Measurements from ENCODE around the gene FLNB. TPM values are rescaled to one million over a fixed set of nuclear protein-coding genes. Genes with fewer than 3 reads are reported as not detected.

Gene FLNB
- total and polyA plus RNA-seq, 9 of the 15 experiments (the other 6 are each of a cell fraction or from before 2014, with no cell fraction given), result 9.4 to 48.1 (median 25.6) TPM

DNA sequence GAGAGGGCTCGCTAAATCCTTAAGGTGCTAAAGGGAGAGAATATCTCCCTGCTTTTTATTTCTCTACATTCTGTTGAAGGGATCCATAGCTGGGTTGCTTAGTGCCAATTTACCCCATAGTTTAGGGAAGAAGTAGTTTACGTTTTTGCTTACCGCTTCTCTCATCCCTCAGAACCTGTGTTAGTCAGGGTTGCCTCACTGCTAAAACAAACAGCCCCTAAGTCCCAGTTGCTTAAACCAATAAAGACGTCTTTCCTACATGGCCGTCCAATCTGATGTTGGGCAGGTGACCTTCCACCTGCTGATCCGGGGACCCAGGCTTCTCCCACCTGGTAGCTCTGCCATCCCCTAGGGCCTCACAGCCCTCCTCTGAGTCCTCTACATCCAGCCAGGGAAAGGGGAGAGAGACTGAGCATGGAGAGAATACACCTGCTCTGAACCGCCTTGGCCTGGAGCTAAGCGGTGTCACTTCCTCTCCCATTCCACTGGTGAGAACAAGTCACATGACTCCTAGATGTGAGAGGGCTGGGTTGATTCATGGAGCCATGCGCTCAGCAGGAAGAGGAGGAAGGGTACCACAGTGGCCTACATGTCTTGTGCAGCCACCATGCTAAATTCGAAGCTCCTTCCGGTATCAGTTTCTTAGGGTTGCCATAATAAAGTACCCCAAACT is 176.2 kb downstream of the FLNB start (continued):
- TF ChIP-seq, protein P1, sequence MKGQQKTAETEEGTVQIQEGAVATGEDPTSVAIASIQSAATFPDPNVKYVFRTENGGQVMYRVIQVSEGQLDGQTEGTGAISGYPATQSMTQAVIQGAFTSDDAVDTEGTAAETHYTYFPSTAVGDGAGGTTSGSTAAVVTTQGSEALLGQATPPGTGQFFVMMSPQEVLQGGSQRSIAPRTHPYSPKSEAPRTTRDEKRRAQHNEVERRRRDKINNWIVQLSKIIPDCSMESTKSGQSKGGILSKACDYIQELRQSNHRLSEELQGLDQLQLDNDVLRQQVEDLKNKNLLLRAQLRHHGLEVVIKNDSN (CRISPR knock-in tag; IDR thresholded peaks at IDR 0.05), result peak; percentile 60
- TF ChIP-seq RNF2 (IDR thresholded peaks at IDR 0.05), result no peak
- TF ChIP-seq RAD51 (IDR thresholded peaks at IDR 0.05; ENCODE audit: borderline replicate concordance, low read depth), result peak; percentile 28; the same call in 1 of the 2 replicates
- TF ChIP-seq, protein P2, sequence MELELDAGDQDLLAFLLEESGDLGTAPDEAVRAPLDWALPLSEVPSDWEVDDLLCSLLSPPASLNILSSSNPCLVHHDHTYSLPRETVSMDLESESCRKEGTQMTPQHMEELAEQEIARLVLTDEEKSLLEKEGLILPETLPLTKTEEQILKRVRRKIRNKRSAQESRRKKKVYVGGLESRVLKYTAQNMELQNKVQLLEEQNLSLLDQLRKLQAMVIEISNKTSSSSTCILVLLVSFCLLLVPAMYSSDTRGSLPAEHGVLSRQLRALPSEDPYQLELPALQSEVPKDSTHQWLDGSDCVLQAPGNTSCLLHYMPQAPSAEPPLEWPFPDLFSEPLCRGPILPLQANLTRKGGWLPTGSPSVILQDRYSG (tag; conservative IDR thresholded peaks at IDR 0.05; ENCODE audit: low read depth), result no peak
- TF ChIP-seq ZNF347 (CRISPR knock-in tag; IDR thresholded peaks at IDR 0.05; ENCODE audit: low read depth), result no peak
- TF ChIP-seq, protein P3, sequence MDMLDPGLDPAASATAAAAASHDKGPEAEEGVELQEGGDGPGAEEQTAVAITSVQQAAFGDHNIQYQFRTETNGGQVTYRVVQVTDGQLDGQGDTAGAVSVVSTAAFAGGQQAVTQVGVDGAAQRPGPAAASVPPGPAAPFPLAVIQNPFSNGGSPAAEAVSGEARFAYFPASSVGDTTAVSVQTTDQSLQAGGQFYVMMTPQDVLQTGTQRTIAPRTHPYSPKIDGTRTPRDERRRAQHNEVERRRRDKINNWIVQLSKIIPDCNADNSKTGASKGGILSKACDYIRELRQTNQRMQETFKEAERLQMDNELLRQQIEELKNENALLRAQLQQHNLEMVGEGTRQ (CRISPR knock-in tag; IDR thresholded peaks at IDR 0.05), result peak; percentile 27; the same call in 1 of the 2 replicates
- TF ChIP-seq, protein P4, sequence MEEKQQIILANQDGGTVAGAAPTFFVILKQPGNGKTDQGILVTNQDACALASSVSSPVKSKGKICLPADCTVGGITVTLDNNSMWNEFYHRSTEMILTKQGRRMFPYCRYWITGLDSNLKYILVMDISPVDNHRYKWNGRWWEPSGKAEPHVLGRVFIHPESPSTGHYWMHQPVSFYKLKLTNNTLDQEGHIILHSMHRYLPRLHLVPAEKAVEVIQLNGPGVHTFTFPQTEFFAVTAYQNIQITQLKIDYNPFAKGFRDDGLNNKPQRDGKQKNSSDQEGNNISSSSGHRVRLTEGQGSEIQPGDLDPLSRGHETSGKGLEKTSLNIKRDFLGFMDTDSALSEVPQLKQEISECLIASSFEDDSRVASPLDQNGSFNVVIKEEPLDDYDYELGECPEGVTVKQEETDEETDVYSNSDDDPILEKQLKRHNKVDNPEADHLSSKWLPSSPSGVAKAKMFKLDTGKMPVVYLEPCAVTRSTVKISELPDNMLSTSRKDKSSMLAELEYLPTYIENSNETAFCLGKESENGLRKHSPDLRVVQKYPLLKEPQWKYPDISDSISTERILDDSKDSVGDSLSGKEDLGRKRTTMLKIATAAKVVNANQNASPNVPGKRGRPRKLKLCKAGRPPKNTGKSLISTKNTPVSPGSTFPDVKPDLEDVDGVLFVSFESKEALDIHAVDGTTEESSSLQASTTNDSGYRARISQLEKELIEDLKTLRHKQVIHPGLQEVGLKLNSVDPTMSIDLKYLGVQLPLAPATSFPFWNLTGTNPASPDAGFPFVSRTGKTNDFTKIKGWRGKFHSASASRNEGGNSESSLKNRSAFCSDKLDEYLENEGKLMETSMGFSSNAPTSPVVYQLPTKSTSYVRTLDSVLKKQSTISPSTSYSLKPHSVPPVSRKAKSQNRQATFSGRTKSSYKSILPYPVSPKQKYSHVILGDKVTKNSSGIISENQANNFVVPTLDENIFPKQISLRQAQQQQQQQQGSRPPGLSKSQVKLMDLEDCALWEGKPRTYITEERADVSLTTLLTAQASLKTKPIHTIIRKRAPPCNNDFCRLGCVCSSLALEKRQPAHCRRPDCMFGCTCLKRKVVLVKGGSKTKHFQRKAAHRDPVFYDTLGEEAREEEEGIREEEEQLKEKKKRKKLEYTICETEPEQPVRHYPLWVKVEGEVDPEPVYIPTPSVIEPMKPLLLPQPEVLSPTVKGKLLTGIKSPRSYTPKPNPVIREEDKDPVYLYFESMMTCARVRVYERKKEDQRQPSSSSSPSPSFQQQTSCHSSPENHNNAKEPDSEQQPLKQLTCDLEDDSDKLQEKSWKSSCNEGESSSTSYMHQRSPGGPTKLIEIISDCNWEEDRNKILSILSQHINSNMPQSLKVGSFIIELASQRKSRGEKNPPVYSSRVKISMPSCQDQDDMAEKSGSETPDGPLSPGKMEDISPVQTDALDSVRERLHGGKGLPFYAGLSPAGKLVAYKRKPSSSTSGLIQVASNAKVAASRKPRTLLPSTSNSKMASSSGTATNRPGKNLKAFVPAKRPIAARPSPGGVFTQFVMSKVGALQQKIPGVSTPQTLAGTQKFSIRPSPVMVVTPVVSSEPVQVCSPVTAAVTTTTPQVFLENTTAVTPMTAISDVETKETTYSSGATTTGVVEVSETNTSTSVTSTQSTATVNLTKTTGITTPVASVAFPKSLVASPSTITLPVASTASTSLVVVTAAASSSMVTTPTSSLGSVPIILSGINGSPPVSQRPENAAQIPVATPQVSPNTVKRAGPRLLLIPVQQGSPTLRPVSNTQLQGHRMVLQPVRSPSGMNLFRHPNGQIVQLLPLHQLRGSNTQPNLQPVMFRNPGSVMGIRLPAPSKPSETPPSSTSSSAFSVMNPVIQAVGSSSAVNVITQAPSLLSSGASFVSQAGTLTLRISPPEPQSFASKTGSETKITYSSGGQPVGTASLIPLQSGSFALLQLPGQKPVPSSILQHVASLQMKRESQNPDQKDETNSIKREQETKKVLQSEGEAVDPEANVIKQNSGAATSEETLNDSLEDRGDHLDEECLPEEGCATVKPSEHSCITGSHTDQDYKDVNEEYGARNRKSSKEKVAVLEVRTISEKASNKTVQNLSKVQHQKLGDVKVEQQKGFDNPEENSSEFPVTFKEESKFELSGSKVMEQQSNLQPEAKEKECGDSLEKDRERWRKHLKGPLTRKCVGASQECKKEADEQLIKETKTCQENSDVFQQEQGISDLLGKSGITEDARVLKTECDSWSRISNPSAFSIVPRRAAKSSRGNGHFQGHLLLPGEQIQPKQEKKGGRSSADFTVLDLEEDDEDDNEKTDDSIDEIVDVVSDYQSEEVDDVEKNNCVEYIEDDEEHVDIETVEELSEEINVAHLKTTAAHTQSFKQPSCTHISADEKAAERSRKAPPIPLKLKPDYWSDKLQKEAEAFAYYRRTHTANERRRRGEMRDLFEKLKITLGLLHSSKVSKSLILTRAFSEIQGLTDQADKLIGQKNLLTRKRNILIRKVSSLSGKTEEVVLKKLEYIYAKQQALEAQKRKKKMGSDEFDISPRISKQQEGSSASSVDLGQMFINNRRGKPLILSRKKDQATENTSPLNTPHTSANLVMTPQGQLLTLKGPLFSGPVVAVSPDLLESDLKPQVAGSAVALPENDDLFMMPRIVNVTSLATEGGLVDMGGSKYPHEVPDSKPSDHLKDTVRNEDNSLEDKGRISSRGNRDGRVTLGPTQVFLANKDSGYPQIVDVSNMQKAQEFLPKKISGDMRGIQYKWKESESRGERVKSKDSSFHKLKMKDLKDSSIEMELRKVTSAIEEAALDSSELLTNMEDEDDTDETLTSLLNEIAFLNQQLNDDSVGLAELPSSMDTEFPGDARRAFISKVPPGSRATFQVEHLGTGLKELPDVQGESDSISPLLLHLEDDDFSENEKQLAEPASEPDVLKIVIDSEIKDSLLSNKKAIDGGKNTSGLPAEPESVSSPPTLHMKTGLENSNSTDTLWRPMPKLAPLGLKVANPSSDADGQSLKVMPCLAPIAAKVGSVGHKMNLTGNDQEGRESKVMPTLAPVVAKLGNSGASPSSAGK (IDR thresholded peaks at IDR 0.05), result peak; percentile 48; the same call in 1 of the 2 replicates
- TF ChIP-seq L3MBTL2 (IDR thresholded peaks at IDR 0.05), result 0 out of 2 replicates have a peak, but pooled peaks have one; percentile 25
- TF ChIP-seq ZNF12 (CRISPR knock-in tag; IDR thresholded peaks at IDR 0.05), result peak; percentile 79; the same call in 1 of the 2 replicates

Data from K562 (cell line).